Nephron (organoid): Measurements from ENCODE around the gene TMTC2.

Source experiments
- H3K27ac Mint-ChIP-seq, 3 experiments: 2 replicates each; pipeline ENCODE4 v1.8.0; 2020; ENCODE audit warnings: mixed read lengths in 3 of 3, mild to moderate bottlenecking in 2 of 3, moderate library complexity in 1 of 3
- H3K27me3 Mint-ChIP-seq: 2 replicates; pipeline ENCODE4 v1.8.0; 2021; ENCODE audit warnings: low read depth, mild to moderate bottlenecking, moderate library complexity, mixed read lengths
- H3K36me3 Mint-ChIP-seq: 2 replicates; pipeline ENCODE4 v1.8.0; 2020; ENCODE audit warnings: low read depth, mixed read lengths
- H3K4me1 Mint-ChIP-seq: 2 replicates; pipeline ENCODE4 v1.8.0; 2020; ENCODE audit warnings: mixed read lengths
- H3K4me3 Mint-ChIP-seq, 3 experiments: 2 replicates each; pipeline ENCODE4 v1.8.0; 2020; ENCODE audit warnings: mild to moderate bottlenecking in 3 of 3, mixed read lengths in 3 of 3, moderate library complexity in 2 of 3
- H3K9me3 Mint-ChIP-seq: 2 replicates; pipeline ENCODE4 v1.8.0; 2020; ENCODE audit warnings: mixed read lengths
- TF ChIP-seq, protein P1 (sequence below), 3 experiments: fragments of 200-600 bp; sonication (generic); IDR thresholded peaks; one replicate each; pipeline ENCODE4 v1.5.0; 2021; ENCODE audit warnings: antibody characterized with exemption in 3 of 3; ENCODE audit not compliant: unreplicated experiment in 3 of 3

Gene TMTC2

DNA sequence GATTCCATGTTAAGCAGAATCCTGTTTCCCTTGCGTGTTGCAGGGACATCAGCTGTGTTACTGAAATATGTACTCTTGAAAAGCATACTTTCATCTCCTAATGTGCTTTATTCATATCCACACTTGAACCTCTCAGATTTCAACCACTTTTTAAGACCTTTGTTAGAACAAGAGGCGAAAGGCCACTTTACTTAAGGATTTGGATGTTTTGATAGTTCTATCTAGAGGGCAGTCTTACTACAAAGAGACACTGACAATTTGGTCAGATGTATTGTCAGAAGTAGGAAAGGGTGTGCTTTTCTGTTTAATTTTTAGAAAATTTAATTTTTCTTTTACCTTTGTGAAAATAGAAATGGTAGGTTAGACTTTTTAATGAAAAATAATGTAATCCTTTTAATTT is 267.9 kb downstream of the TMTC2 start:
- H3K4me1 Mint-ChIP-seq = peaks cover 14% of the 10 kb centered on the region
- no peak overlapping the region for H3K4me3 Mint-ChIP-seq
- H3K27ac Mint-ChIP-seq = peak overlapping the region in 2 of 3 experiments; percentile 7 to 27
- peaks cover 13% of the 10 kb centered on the region for H3K36me3 Mint-ChIP-seq
- TF ChIP-seq, protein P1, sequence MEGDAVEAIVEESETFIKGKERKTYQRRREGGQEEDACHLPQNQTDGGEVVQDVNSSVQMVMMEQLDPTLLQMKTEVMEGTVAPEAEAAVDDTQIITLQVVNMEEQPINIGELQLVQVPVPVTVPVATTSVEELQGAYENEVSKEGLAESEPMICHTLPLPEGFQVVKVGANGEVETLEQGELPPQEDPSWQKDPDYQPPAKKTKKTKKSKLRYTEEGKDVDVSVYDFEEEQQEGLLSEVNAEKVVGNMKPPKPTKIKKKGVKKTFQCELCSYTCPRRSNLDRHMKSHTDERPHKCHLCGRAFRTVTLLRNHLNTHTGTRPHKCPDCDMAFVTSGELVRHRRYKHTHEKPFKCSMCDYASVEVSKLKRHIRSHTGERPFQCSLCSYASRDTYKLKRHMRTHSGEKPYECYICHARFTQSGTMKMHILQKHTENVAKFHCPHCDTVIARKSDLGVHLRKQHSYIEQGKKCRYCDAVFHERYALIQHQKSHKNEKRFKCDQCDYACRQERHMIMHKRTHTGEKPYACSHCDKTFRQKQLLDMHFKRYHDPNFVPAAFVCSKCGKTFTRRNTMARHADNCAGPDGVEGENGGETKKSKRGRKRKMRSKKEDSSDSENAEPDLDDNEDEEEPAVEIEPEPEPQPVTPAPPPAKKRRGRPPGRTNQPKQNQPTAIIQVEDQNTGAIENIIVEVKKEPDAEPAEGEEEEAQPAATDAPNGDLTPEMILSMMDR (IDR thresholded peaks at IDR 0.05; ENCODE audit: unreplicated experiment in 3 of 3) = no peak
- no peaks in the 10 kb centered on the region for H3K27me3 Mint-ChIP-seq
- peaks cover 10% of the 10 kb centered on the region for H3K9me3 Mint-ChIP-seq

DNA sequence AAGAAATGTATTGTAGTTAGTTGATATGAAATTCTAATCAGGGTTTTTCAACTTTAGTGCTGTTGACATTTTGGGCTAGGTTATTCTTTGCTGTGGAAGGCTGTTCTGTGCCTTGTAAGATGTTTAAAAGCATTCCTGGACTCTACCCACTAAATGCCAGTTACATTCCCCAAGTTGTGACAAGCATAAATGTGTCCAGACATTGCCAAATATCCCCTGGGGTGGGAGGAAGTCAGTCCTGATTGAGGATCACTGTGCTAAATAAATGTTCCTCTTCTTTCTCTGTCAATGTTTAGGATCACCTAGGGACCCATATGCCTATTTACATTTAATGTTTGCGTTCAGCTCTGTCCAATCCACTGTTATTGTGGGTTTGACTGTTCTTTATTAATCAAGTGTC is 268.3 kb downstream of the TMTC2 start:
- Mint-ChIP-seq H3K27ac (peak overlapping the region in 1 of 3 experiments; percentile 46), H3K4me3 (no peak overlapping the region), H3K27me3 (no peaks in the 10 kb centered on the region), H3K36me3 (peaks cover 13% of the 10 kb centered on the region), H3K9me3 (peaks cover 10% of the 10 kb centered on the region), H3K4me1 (peaks cover 14% of the 10 kb centered on the region)
- TF ChIP-seq, protein P1 (IDR thresholded peaks at IDR 0.05; ENCODE audit: unreplicated experiment in 3 of 3) = no peak

DNA sequence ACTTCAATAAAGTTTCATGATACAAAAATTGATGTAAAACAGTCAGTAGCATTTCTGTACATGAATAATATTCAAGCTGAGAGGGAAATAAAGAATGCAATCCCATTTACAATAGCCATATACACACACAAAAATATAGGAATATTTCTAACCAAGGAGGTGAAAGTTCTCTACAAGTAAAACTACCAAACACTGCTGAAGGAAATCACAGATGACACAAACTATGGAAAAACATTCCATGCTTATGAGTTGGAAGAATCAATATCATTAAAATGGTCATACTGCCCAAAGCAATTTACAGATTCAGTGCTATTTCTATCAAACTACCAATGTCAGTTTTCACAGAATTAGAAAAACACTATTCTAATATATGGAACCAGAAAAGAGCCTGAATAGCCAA is 272.3 kb downstream of the TMTC2 start:
- H3K27me3 Mint-ChIP-seq = no peaks in the 10 kb centered on the region
- peaks cover 13% of the 10 kb centered on the region for H3K36me3 Mint-ChIP-seq
- TF ChIP-seq, protein P1 (IDR thresholded peaks at IDR 0.05; ENCODE audit: unreplicated experiment in 3 of 3) = no peak
- no peak overlapping the region for H3K27ac Mint-ChIP-seq
- H3K4me3 Mint-ChIP-seq = no peak overlapping the region
- H3K4me1 Mint-ChIP-seq = peaks cover 22% of the 10 kb centered on the region
- peaks cover 10% of the 10 kb centered on the region for H3K9me3 Mint-ChIP-seq

DNA sequence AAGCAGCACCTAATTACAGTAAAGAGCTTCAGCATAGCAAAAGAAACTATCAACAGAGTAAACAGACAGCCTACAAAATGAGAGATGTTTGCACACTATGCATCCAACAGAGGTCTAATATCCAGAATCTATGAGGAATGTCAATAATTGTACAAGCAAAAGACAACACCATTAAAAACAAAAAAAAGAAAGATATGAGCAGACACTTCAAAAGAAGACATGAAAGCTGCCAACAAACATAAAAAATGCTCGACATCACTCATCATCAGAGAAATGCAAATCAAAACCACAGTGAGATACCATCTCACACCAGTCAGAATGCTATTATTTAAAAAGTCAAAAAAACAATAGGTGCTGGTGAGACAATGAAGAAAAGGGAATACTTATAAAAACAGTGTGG is 273.1 kb downstream of the TMTC2 start:
- TF ChIP-seq, protein P1 (IDR thresholded peaks at IDR 0.05; ENCODE audit: unreplicated experiment in 3 of 3) = no peak
- no peak overlapping the region for H3K4me3 Mint-ChIP-seq
- peaks cover 21% of the 10 kb centered on the region for H3K4me1 Mint-ChIP-seq

DNA sequence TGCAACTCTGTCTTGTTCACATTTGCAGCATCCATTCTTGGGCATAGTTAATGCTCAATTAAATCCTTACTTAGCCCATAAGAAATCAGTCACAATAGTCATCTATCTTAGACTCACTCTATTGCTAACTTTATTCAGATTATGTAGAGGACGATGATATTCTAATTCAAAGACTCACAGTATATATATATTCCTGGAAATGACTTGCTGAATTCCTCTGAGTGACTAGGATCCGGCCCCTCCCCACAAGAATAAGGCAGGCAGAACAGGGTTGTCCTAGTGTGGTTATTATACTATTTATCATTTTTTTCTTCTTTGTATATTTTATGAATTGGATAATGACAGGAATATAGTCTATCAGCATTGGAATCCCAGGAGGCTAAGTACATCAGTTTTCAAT is 275.1 kb downstream of the TMTC2 start:
- TF ChIP-seq, protein P1 (IDR thresholded peaks at IDR 0.05; ENCODE audit: unreplicated experiment in 3 of 3) = no peak
- H3K36me3 Mint-ChIP-seq = peaks cover 15% of the 10 kb centered on the region
- H3K27ac Mint-ChIP-seq = no peak overlapping the region
- H3K4me3 Mint-ChIP-seq = no peak overlapping the region
- peaks cover 22% of the 10 kb centered on the region for H3K4me1 Mint-ChIP-seq
- no peaks in the 10 kb centered on the region for H3K27me3 Mint-ChIP-seq
- peaks cover 8% of the 10 kb centered on the region for H3K9me3 Mint-ChIP-seq

More for the DNA sequence above, 273.1 kb downstream of the TMTC2 start:
- no peaks in the 10 kb centered on the region for H3K27me3 Mint-ChIP-seq
- peaks cover 13% of the 10 kb centered on the region for H3K36me3 Mint-ChIP-seq
- H3K9me3 Mint-ChIP-seq = peaks cover 10% of the 10 kb centered on the region
- no peak overlapping the region for H3K27ac Mint-ChIP-seq

DNA sequence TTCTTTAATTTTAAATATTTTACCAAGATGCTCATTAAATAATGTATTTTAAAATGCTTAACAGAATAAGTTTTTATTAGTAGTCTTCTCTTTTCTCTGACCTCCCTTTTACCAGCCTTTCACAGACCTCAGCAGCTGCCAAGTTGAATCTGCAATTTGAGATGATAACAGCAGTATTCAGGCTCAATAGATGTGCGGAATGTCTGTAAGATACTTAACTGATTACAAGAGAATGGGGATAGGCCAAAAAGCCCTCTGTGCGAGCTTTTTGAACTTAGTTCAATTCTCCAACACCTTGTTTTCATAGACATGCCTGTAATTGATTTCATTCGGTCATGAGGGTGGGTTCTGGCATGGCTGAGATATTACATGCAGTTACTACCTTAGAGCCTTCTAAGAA is 277.2 kb downstream of the TMTC2 start:
- H3K4me1 Mint-ChIP-seq = peaks cover 22% of the 10 kb centered on the region
- H3K27me3 Mint-ChIP-seq = no peaks in the 10 kb centered on the region
- no peak overlapping the region for H3K4me3 Mint-ChIP-seq
- H3K27ac Mint-ChIP-seq = peak overlapping the region; percentile 6 to 72 (median 64)
- H3K36me3 Mint-ChIP-seq = peaks cover 10% of the 10 kb centered on the region
- TF ChIP-seq, protein P1 (IDR thresholded peaks at IDR 0.05; ENCODE audit: unreplicated experiment in 3 of 3) = no peak
- H3K9me3 Mint-ChIP-seq = no peaks in the 10 kb centered on the region
